Subcutaneous abdominal adipose tissue (tissue), 5 donors: ENCODE results near the gene HOXD3.

Source experiments
- H3K27ac ChIP-seq: one replicate; pipeline ENCODE4 v1.7.0; 2013; ENCODE audit warnings: low read depth, mild to moderate bottlenecking, inconsistent platforms, low read length, moderate library complexity
- H3K27me3 ChIP-seq, 5 donors: one replicate each; pipeline ENCODE4 v1.7.0; 2013; ENCODE audit warnings: low read length in 5 of 5, inconsistent platforms in 1 of 5; ENCODE audit not compliant: control insufficient read depth in 5 of 5, insufficient read depth in 4 of 5
- H3K36me3 ChIP-seq, 5 donors: one replicate each; pipeline ENCODE4 v1.7.0; 2013; ENCODE audit warnings: low read length in 5 of 5; ENCODE audit not compliant: control insufficient read depth in 5 of 5, insufficient read depth in 5 of 5
- H3K4me1 ChIP-seq, 5 donors: one replicate each; pipeline ENCODE4 v1.7.0; 2013; ENCODE audit warnings: low read length in 5 of 5, mild to moderate bottlenecking in 3 of 5, moderate library complexity in 1 of 5; ENCODE audit not compliant: control insufficient read depth in 5 of 5, insufficient read depth in 5 of 5
- H3K4me3 ChIP-seq, 5 donors: one replicate each; pipeline ENCODE4 v1.7.0; 2013; ENCODE audit warnings: low read length in 5 of 5, low read depth in 1 of 5
- H3K9ac ChIP-seq, 5 donors: one replicate each; pipeline ENCODE4 v1.7.0; 2013; ENCODE audit warnings: low read length in 5 of 5, mild to moderate bottlenecking in 4 of 5, moderate library complexity in 3 of 5
- H3K9me3 ChIP-seq, 5 donors: one replicate each; pipeline ENCODE4 v1.7.0; 2013; ENCODE audit warnings: low read length in 5 of 5; ENCODE audit not compliant: control insufficient read depth in 5 of 5
- donor health status: healthy.
- donor health status: healthy.
- donor health status: healthy.
- donor health status: healthy.
- donor health status: healthy.

Gene HOXD3

GRCh38 chr2:176212276-176212675 is 55.2 kb downstream of the HOXD3 start:
- H3K36me3 ChIP-seq, result no peaks in the 10 kb centered on the region
- peaks cover 0 to 5% (median 0%) of the 10 kb centered on the region in 5 donors for H3K4me1 ChIP-seq
- H3K27ac ChIP-seq, result no peak overlapping the region
- no peak overlapping the region for H3K4me3 ChIP-seq
- no peaks in the 10 kb centered on the region for H3K27me3 ChIP-seq
- H3K9ac ChIP-seq, result no peak overlapping the region
- H3K9me3 ChIP-seq, result no peaks in the 10 kb centered on the region

- Histone ChIP-seq H3K4me3 (no peak overlapping the region), H3K4me1 (peaks cover 0 to 5% (median 0%) of the 10 kb centered on the region in 5 donors), H3K9ac (no peak overlapping the region), H3K9me3 (no peaks in the 10 kb centered on the region), H3K27me3 (no peaks in the 10 kb centered on the region), H3K27ac (no peak overlapping the region), H3K36me3 (no peaks in the 10 kb centered on the region)
Observed at GRCh38 chr2:176213406-176213805, 56.3 kb downstream of the HOXD3 start.
